Limb (tissue), 2 donors: ENCODE data around the gene HOXA5.

Experiments used
- DNase-seq, 2 donors: peaks; one replicate each; pipeline ENCODE4 v3.0.0-alpha.2; 2016; ENCODE audit errors: extremely low spot score in 2 of 2

Gene HOXA5

DNA sequence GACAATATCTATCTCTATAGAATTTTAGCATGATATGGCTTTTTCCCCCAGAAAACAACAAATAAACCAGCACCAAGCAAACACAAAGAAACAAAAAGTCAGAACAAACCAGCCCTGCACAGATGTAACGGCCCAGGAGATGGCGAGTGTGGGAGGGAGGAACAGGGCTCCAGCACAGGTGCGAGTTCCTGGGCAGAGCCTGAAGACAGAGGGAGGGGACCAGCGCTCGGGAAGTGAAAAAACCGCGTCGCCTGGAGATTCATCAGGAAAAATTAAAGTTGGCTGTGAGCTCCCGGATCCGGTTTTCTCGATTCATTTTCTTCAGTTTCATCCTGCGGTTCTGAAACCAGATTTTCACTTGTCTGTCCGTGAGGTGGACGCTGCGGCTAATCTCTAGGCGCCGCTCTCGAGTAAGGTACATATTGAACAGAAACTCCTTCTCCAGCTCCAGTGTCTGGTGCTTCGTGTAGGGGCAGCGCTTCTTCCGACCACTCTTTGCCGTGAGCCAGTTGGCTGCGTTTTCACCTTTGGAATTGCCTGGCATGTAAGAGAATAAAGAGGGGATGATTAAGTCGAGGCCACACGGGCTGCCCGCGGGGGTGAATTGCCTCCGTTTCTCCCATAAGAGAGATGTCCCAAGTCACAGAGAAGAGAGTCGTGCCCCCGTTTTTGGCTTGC, 28.3 kb upstream of the HOXA5 start:
- no peak for DNase-seq

DNA sequence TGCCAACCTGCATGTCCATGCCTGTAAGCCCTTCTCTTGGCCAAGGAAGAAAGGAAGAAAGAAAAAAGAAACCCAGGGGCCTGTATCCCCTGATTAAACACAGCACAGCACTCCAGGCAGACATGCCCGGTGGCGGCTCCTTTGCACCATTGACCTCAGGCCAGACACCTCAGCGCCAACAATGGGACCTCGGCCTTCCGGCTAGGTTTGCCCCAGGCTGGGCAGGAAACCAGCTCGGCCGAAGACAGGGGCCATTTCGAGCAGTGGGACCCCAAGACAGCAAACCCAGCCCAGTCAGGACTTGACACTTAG, 27.8 kb upstream of the HOXA5 start:
- no peak for DNase-seq

DNA sequence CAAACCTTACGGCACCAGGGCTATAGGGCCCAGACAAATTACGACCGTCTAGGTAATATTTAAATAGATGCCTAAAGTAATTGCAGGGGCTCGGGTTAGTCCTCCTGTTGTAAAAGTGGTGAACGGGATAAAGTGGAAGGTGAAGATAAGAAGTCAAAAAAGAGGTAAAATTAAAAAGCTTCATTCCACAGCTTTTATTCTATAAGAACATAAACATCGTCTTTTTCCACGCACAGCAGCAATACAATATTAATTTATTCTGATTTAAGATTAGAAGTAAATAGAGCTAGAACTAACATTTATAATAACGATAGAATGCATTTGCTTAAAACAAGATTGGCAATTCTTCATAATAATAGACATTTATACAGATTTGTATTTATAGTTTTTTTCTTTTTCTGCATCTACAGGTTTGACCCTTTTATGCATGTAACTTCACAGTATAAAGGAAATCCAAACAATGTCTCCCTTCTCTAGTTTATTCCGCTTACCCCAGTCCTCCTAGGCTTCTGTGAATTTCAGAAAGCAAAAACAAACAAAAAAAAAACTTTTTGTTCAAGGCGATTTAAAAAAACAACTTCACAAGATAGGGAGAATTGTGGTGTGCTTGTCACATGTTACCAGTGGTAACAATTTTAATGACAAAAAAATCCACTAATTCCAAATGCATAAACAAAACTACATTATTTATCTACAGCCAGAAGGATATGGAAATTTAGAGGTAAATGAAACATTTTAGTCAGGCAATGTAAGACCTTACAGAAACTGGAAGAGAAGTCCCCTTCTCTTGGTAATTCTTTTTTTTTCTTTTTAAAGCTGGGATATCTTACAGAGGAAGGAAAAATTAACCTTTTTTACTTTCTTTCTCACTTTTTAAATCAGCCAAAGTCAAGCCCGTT, 27.2 kb upstream of the HOXA5 start:
- no peak for DNase-seq

DNA sequence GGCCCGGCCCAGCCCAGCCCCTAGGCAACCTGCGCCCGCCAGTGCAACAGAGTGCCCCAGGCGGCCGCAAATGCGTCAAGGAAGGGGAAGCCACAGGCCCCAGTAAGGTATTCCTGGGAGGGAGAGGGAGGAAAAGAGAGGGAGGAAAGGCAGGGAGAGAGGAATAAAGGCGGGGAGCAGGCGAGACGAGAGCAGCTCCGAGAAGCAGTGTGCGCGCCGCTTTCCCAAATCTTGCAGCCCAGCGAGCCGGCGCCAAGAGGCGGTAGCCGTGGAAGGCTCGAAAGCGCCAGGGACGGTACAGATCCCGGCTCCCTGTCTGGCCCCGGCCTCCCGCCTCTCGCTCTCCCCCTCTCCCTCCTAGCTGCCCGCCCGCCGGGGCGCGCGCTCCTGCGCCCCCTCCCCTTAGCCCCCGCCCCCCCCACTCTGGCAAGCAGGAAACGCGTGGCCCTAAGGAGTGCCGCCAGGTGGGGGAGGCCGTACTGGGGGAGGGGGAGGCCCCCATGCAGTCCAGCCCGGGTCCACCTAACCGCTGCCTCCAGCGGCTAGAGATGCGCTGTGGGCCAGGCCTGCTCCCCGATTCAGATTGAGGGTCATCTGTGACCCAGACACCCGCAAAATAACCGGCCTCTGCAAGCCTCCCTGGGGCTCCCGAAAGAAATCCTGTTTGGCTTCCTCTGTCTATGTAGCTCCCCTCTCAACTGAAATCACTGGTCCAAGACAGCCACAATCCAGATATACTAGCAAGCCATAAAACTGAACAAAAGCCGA, 26.4 kb upstream of the HOXA5 start:
- no peak for DNase-seq

DNA sequence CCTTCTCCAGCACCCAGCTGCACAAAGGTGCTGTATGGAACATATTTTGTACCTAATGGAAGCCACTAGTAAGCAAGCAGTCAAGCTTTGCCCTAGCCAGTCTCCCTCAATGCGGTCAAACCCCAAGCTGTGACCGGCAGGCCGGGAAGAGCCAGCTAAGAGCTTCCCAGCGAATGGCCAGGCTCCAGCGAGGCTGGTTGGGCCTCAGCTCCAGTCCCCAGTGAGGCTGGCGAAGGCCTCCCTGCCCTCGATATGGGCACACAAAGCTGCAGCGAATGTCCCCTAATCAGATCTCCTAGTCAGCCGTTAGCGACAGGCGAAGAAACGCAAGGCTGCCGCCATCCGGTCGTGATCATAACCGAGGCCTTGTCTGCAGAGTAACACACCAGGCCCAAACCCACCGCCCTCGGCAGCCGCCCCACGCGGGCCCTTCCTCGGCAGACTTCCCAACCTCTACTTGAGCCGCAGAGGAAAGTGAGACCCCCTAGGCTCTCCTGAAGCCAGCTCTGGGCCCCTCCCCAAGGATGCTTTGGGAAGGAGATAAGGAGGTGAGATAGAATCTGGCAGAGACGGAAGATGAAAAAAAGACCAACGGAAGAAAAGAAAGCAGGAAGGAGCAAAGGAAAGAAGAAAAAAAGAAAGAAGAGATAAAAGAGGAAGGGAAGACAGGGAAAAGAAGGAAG, 24.9 kb upstream of the HOXA5 start:
- DNase-seq, result no peak

DNA sequence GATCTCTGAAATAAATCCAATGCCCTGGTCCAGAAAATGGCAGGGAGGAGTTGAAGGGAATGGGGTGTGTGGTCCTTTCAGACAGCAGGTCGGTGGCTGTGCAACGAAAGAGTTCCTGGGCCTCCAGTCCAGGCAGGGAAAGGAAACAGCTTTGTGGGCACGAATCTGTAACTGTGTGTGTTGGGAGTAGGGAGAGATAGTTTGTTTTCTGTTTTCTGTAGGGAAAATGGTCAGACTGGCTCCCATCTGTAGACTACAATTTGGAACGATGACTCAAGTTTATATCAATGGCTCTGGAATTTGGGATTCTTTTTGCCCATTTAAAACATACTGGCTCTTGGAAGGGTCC, 24.4 kb upstream of the HOXA5 start:
- DNase-seq, result no peak

DNA sequence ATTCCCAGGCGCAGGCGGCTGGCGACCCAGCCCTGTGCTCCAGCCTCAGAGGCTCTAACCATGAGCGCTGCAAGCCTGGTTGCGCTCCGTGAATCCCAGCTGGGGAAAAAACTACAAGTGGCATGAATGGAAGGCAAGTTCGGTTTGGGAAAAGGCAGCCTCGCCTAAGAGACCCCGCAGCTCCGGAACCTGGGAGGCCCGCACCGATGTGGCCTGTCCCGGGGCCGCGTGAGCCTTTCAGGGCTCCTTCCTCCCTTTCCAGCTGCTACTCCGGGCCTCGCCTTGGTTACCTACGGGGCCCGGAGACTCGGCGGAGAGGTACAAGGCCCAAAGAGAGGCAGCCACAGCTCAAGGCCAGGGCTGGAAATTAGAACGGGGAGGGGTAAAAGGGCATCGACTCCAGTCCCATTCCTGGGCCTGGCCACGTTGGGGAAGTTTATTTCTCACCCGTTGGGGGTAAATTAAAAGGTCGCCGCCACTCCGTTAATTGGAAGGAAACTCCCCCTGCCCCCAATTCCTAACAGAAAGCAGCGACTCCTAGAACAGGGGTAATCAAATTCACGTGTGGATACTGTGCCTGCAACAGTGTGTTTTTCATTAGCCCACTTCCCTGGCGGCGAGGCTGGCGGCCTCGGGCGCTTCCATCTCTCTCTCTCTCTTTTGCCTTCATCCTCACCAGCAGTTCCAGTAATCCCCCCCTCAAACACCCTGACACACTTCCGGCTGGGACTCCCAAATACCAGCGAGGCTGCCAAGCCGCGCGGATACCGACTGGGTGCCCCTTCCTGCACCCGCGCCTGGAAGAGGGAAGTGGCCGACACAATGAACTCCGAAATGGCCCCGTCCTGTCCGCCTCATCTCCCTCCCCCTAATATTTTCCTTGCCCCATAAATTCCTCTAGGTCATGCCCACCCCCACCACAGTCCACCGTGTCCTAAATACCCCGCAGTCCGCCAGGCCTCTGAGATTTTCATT, 23.3 kb upstream of the HOXA5 start:
- DNase-seq, result no peak

DNA sequence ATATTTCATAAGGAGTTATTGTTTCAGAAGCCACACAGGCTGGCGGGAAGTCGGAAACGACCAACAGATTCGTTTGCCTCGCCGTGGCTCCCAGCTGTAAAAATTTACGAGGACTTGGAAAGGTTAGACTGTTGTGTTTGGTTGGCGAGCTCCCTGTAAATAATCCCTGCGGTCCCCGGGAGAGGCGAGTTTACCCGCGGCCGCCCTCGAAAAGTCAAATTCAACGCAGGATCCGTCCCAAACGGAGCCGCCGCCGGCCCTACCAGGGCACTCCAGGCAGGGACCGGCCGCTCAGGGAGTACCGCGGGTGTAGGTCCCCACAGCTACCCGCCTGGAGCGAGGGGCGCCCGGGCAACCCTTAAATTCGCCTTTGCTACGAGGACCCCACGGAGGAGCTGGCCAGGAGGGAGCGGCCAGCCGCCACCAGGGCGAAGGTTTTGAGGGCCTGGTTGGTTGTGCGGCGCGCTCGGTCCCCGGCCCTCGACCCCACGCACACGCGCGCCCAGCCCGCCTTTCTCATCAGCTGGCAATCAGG, 22.6 kb upstream of the HOXA5 start:
- DNase-seq, result no peak

DNA sequence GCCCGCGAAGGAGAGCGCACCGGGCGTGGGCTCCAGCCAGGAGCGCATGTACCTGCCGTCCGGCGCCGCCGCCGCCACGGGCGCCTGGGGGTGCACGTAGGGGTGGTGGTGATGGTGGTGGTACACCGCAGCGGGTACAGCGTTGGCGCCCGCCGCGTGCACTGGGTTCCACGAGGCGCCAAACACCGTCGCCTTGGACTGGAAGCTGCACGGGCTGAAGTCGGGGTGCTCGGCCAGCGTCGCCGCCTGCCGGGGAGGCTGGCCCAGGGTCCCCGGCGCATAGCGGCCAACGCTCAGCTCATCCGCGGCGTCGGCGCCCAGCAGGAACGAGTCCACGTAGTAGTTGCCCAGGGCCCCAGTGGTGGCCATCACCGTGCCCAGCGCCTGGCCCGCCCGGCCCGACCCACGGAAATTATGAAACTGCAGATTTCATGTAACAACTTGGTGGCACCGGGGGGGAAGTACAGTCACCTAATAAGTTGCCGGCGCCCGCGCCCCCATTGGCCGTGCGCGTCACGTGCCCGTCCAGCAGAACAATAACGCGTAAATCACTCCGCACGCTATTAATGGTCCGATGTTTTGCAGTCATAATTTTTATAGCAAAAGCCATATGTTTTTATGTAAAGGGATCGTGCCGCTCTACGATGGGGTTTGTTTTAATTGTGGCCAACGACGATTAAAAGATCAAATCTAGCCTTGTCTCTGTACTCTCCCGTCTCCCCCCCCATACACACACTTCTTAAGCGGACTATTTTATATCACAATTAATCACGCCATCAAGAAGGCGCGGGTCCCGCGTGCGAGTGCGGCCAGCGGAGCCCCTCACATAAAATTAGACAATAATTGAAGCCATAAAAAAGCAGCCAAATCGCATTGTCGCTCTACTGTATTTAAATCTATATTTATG, 21.9 kb upstream of the HOXA5 start, which contains the start of gene HOXA9:
TSS of gene HOXA9 (minus strand) at position 449 of the 907 bp plus-strand sequence. CDS start at position 369, 80 bp downstream.
- DNase-seq, result peak; percentile 90 to 92

DNA sequence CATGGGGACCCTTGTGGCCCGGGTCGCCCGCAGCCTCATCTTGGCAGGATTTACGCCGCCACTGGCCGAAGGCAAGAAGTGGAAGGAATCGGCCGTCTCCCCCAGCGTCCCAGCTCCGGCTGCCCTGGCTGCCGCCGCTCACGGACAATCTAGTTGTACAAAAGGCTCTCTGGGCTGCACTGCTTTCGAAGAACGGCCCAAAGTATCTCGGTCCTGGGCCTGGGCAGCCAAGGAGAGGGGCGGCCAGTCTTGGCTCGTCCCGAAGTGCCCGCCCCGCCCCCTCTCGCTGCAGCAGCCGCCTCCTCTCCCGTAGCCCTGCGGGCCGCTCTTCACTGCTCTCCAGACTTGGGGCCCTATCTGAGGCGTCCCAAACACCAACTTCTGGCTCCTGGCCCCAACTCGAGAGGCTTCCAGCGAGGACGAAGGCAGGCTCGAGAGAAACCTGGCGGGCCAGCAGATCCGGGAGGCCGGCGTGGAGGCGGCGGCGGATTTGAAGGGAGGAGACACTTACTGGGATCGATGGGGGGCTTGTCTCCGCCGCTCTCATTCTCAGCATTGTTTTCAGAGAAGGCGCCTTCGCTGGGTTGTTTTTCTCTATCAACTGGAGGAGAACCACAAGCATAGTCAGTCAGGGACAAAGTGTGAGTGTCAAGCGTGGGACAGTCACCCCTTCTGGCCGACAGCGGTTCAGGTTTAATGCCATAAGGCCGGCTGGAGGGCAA, 21.0 kb upstream of the HOXA5 start:
- no peak for DNase-seq

DNA sequence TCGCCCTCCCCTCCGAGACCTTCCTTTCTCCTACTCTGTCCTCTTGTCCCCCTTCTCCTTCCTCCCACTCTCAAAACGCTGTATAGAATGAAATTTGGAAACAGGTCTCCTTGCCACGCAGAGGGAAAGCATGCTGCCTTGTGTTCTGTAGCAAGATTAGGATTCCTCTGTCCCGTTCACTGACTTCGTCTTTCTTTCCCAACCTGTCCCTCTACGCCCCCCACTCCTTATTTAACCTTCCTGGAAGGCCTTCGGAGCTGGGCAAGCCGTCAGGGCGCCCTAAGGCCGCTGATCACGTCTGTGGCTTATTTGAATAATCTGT, 20.5 kb upstream of the HOXA5 start:
- DNase-seq, result no peak

DNA sequence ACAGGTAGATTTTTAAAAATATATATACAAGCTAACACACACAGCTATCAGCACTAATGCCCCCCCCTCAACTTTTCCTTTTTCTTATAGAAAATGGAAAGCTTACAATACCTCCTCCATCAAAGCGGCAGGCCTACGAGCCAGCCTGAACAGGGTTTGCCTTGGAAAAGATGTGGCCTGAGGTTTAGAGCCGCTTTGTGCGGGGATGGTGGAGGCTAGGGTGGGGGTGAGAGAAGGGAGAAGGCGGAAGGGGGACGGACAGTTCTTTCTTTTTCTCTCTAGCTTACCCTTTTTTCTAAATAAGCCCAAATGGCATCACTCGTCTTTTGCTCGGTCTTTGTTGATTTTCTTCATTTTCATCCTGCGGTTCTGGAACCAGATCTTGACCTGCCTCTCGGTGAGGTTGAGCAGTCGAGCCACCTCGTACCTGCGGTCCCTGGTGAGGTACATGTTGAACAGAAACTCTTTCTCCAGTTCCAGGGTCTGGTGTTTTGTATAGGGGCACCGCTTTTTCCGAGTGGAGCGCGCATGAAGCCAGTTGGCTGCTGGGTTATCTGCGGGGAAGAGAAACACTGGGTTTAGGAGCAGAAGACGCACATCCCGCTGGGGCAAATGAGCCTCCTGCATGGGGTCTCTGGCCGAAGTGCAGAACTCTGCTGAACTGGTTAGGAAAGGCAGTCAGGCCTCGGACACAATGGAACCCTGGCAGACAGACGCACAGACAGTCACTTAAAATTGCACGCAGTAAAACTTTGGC, 20.0 kb upstream of the HOXA5 start:
- no peak for DNase-seq

DNA sequence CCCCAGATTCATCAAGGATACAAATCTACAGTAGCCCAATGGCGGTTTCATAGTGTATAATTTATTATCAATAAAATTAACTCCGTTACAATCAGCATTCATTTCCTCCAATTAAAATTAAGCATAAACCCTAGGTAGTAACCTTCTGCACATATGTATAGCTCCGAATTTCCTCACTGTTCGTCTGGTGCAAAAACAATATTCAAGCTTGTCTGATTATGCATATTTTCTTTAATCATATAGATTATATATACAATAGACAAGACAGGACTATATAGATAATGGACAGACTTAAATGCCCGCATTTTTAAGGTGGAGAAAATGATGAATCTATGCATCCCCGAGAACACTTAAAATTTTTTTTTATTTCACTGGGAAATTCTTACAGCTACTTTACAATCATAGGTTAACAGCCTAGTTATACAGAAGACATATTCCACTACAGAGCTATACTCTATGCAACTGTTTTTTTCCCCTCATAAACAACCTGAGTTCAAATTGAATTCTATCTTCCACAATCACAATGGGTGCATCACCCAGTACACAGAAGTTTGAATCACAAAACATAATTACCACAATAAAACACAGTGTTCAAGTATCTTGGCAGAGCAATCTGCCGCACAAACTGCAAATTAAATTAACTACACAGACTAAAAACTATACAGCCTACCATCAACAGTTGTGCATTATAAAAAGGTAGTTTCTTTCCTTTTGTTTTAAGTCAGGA, 19.2 kb upstream of the HOXA5 start:
- DNase-seq, result no peak

DNA sequence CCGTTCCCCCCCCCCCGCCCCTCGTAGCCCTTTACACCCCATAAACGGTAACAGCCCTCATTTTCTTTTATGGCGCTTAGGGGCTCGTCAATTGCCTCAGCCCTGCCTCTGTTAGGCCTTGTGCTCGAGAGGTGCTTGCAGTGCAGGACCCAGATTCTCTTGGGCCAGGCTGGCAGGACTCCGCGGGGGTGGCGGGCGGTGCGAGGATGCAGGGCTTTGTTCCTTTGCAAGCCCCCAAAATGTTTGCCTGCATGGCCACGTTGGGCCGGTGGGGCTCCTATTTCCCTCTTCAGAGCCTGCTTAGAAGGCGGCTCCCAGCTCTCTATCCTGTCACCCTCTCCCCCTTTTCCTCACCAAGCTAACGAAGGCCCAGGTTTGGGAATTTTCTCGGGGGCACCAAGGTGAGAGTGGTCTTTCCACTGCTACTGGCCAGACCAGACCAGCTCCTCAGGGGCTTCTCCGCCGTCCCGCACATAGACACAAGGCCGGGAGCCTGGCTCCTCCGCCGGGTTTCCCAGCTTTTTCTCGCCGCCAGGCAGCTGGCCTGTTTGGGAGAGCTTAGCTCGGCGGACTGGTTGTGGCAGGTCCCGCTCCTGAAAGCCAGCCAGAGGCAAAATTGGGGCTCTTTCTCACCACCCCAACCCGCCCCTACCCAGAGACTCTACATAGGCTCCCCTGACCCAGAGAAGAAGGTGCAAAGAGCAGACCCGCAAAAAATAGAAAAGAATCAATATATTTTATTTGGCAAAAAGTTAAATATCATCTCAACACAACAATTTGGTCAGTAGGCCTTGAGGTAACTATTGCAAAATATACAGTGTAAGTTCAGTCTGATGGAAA, 18.5 kb upstream of the HOXA5 start:
- DNase-seq, result no peak

DNA sequence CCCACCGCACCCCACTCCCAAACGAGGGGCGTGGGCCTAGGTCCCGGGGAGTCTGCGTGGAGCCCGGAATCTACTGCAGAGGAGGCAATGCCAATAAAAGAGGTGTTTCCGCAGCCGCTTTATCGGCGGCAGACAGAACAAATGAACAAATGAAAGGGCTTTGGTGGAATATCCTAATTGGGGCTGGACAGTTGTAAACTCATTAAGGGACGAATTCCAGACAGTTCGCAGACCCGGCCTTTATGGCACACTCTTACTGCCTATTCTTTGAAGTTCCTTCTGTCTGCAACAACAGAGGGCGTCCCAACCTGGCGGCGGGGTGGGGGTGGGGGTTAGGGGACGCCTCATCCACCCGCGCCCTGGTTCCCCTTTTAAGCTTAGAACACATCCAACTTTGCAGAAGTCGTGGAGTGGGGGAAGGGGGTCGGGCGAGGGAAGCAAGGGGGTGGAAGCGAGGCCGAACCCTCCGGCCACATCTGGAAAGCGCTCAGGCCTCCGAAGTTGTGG, 17.8 kb upstream of the HOXA5 start:
- no peak for DNase-seq

DNA sequence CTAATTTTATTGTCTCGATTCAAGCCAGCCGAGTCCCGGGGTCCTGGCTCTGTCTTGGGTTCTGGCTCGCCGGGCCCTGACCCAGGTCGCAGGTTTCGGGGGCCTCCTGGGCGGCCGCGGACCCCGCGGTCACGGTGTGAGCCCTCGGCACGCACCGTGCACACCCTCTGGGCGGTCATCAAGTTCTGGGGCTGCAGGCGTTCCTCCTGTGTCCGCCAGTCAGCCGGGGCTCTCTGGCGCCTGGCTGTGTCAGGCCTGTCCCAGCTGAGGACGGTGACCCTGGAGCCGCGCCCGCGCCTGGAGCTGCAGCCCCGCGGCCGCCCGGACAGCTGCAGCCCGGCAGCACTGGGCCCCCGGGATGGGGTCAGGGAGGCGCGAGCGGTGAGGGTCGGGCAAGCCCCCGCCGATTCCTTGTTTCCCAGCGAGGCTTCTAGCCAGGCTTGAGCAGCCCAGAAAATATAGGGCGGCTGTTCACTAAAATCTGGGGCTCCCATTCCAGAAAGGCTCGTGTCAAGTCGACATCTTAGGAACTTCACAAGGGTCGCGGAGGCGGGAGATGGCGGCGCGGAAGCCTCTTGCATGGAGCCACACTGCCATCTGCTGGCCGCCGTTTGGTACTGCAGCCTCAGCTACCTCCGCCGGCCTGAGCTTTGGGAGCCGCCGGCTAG, 17.2 kb upstream of the HOXA5 start:
- DNase-seq, result peak; percentile 89 to 97
